Measurements from ENCODE around the gene WWP2.

WWP2 gene

DNA sequence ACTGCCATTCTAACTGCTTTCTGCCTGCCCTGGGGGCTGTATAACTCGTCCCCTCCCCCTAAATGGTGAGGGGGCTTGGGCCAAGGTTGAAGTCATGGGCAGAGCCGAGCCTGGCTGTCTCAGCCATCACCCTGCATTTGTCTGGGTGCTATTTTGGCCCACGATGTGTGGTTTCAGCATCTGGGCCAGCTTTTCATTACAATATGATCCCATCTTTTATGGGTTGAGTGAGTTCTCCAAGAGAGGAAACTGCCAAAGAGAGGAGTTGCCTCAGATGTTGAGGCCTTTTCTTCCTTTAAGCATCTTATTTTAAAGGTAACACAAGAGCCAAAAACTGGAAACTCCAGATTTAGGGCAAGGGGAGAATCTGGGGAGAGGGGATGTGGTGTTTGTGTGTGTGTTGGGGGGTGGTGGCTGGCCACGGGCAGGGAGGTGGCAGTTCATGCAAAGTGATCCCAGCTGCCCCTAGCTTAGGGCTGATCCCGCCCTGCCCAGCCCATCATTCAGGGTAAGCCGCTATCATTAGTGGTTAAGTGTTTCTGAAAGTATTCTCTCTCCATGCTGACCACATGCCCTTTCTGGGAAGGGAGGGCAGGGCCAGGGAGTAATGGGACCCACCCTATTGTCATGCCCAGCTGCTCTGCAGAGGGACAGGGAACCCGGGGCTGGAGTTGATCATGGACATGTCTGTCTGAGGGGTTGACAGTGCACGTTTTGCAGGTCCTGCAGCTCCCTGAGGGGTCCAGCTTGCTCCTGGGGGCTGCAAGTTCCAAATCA, 105.8 kb downstream of the WWP2 start:
- Histone ChIP-seq H3K4me2 (ENCODE audit: low read depth, low read length, poor library complexity, severe bottlenecking) (no peak overlapping the region), H3K79me2 (ENCODE audit: insufficient read depth, low read length) (no peaks in the 10 kb centered on the region), H3K9me2 (replicated peaks; ENCODE audit: low read depth, low read length) (no peaks in the 10 kb centered on the region), H2AFZ (ENCODE audit: low read length) (no peak overlapping the region), H3F3A (ENCODE audit: low read depth) (no peaks in the 10 kb centered on the region), H4K20me1 (ENCODE audit: insufficient read depth, low read length, poor library complexity, severe bottlenecking) (no peaks in the 10 kb centered on the region), H3K4me1 (ENCODE audit: insufficient read depth, low read length, poor library complexity, severe bottlenecking) (peaks cover 4% of the 10 kb centered on the region), H3K9ac (ENCODE audit: low read depth, low read length, poor library complexity, severe bottlenecking) (no peak overlapping the region), H3K4me3 (ENCODE audit: low read length, poor library complexity, severe bottlenecking) (no peak overlapping the region), H3K27me3 (ENCODE audit: insufficient read depth, low read length, poor library complexity, severe bottlenecking) (no peaks in the 10 kb centered on the region), H3K36me3 (ENCODE audit: insufficient read depth, low read length) (peaks cover 11% of the 10 kb centered on the region; the same call in 1 of the 2 replicates), H3K9me3 (ENCODE audit: insufficient read depth, low read depth, low read length) (no peaks in the 10 kb centered on the region)
- TF ChIP-seq, protein P1, sequence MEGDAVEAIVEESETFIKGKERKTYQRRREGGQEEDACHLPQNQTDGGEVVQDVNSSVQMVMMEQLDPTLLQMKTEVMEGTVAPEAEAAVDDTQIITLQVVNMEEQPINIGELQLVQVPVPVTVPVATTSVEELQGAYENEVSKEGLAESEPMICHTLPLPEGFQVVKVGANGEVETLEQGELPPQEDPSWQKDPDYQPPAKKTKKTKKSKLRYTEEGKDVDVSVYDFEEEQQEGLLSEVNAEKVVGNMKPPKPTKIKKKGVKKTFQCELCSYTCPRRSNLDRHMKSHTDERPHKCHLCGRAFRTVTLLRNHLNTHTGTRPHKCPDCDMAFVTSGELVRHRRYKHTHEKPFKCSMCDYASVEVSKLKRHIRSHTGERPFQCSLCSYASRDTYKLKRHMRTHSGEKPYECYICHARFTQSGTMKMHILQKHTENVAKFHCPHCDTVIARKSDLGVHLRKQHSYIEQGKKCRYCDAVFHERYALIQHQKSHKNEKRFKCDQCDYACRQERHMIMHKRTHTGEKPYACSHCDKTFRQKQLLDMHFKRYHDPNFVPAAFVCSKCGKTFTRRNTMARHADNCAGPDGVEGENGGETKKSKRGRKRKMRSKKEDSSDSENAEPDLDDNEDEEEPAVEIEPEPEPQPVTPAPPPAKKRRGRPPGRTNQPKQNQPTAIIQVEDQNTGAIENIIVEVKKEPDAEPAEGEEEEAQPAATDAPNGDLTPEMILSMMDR (conservative IDR thresholded peaks at IDR 0.05; ENCODE audit: low read length), result no peak
- no peak for TF ChIP-seq EZH2phosphoT487 (IDR thresholded peaks at IDR 0.05; ENCODE audit: borderline replicate concordance)

DNA sequence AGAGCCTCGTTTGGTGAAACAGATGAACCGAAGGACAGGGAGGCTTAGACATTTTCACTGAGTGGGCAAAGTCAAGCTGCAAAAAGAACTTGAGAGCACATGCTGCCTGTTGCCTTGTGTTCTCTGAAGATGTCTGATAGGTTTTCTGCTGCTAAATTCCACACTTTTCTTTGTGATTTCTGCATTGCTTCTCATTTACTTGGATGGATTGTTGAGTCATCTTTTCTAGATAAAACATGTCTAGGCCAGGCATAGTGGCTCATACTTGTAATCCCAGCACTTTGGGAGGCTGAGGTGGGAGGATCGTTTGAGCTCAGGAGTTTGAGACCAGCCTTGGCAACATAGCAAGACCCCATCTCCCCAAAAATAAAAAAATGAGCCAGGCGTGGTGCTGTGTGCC, 108.6 kb downstream of the WWP2 start:
- Histone ChIP-seq H3K9me3 (ENCODE audit: insufficient read depth, low read depth, low read length) (no peaks in the 10 kb centered on the region), H3K4me2 (ENCODE audit: low read depth, low read length, poor library complexity, severe bottlenecking) (no peak overlapping the region), H4K20me1 (ENCODE audit: insufficient read depth, low read length, poor library complexity, severe bottlenecking) (no peaks in the 10 kb centered on the region), H3K9ac (ENCODE audit: low read depth, low read length, poor library complexity, severe bottlenecking) (no peak overlapping the region), H2AFZ (ENCODE audit: low read length) (no peak overlapping the region), H3K9me2 (replicated peaks; ENCODE audit: low read depth, low read length) (no peaks in the 10 kb centered on the region), H3K36me3 (ENCODE audit: insufficient read depth, low read length) (peaks cover 33% of the 10 kb centered on the region; the same call in 1 of the 2 replicates), H3K79me2 (ENCODE audit: insufficient read depth, low read length) (no peaks in the 10 kb centered on the region), H3K27me3 (ENCODE audit: insufficient read depth, low read length, poor library complexity, severe bottlenecking) (no peaks in the 10 kb centered on the region), H3F3A (ENCODE audit: low read depth) (no peaks in the 10 kb centered on the region), H3K4me3 (ENCODE audit: low read length, poor library complexity, severe bottlenecking) (no peak overlapping the region), H3K4me1 (ENCODE audit: insufficient read depth, low read length, poor library complexity, severe bottlenecking) (peaks cover 2% of the 10 kb centered on the region)
- TF ChIP-seq, protein P1 (conservative IDR thresholded peaks at IDR 0.05; ENCODE audit: low read length), result no peak
- no peak for TF ChIP-seq EZH2phosphoT487 (IDR thresholded peaks at IDR 0.05; ENCODE audit: borderline replicate concordance)

DNA sequence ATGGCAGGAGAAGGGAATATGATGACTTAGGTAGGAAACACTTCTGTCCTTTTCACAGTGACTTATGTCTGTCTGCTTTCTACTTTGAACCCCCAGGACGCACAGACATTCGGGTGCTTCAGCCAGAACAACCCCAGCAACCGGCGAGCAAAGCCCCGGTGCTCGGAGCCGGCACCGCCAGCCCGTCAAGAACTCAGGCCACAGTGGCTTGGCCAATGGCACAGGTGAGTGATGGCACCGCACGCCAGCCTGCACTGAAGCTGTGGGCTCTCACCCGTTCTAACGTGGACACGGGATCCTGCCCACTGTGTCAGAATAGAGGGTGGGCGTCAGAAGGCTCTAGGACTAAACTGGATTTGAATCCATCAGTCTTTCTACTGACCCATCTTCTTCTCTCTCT, 109.6 kb downstream of the WWP2 start:
- Histone ChIP-seq H4K20me1 (ENCODE audit: insufficient read depth, low read length, poor library complexity, severe bottlenecking) (no peaks in the 10 kb centered on the region), H3F3A (ENCODE audit: low read depth) (no peaks in the 10 kb centered on the region), H3K79me2 (ENCODE audit: insufficient read depth, low read length) (no peaks in the 10 kb centered on the region), H3K4me3 (ENCODE audit: low read length, poor library complexity, severe bottlenecking) (no peak overlapping the region), H3K36me3 (ENCODE audit: insufficient read depth, low read length) (peaks cover 36% of the 10 kb centered on the region; the same call in 1 of the 2 replicates), H3K27me3 (ENCODE audit: insufficient read depth, low read length, poor library complexity, severe bottlenecking) (no peaks in the 10 kb centered on the region), H3K4me1 (ENCODE audit: insufficient read depth, low read length, poor library complexity, severe bottlenecking) (no peaks in the 10 kb centered on the region), H3K9me3 (ENCODE audit: insufficient read depth, low read depth, low read length) (peaks cover 4% of the 10 kb centered on the region; the same call in 1 of the 2 replicates), H3K9ac (ENCODE audit: low read depth, low read length, poor library complexity, severe bottlenecking) (no peak overlapping the region), H3K4me2 (ENCODE audit: low read depth, low read length, poor library complexity, severe bottlenecking) (no peak overlapping the region), H2AFZ (ENCODE audit: low read length) (no peak overlapping the region), H3K9me2 (replicated peaks; ENCODE audit: low read depth, low read length) (no peaks in the 10 kb centered on the region)
- TF ChIP-seq, protein P1 (conservative IDR thresholded peaks at IDR 0.05; ENCODE audit: low read length), result no peak
- TF ChIP-seq EZH2phosphoT487 (IDR thresholded peaks at IDR 0.05; ENCODE audit: borderline replicate concordance), result no peak
